ENCODE measurements around the gene SDK1. TPM values are rescaled to one million over a fixed set of nuclear protein-coding genes. Genes with fewer than 3 reads are reported as not detected.

SDK1 gene
- total and polyA plus RNA-seq, 2 experiments from 2014 or later: 2.1 to 10.0 TPM

DNA sequence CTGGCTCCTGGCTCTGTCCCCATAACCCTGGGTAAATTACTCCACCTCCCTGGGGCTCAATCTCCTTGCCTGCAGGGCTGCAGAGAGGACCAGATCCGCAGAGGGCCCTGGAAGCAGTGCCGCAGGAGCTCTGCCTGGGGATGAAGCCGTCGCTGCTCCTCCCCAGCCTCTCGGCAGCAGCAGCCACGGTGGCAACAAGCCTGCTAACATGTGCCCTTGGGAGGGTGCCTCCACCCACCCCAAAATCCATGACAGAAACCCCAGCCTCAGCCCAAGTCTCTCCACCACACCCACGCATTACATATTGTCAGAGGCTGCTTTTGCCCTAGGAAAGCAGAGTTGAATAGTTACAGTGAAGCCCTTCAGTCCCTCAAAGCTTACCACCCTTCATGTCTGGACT is 894.6 kb downstream of the SDK1 start:
- Histone ChIP-seq H2AFZ (no peak overlapping the region), H3K4me2 (no peak overlapping the region), H3K4me3 (no peak overlapping the region), H3K36me3 (ENCODE audit: insufficient read depth) (no peaks in the 10 kb centered on the region), H3K27me3 (ENCODE audit: insufficient read depth) (no peaks in the 10 kb centered on the region), H4K20me1 (replicated peaks; ENCODE audit: insufficient read depth) (no peaks in the 10 kb centered on the region), H3K9me2 (ENCODE audit: insufficient read depth) (no peaks in the 10 kb centered on the region), H3F3A (replicated peaks; ENCODE audit: low read depth) (no peaks in the 10 kb centered on the region), H3K79me2 (replicated peaks; ENCODE audit: insufficient read depth) (no peaks in the 10 kb centered on the region), H3K4me1 (ENCODE audit: insufficient read depth) (no peaks in the 10 kb centered on the region), H3K27ac (ENCODE audit: low read depth) (no peak overlapping the region)
- peaks cover 10% of the 10 kb centered on the region for H3K4me1 Mint-ChIP-seq
- DNase-seq (ENCODE audit: low spot score): no peak
- H3K4me3 Mint-ChIP-seq: no peak overlapping the region
- peaks cover 10% of the 10 kb centered on the region for H3K27me3 Mint-ChIP-seq (ENCODE audit: insufficient read depth, low read depth, poor library complexity)
- no peaks in the 10 kb centered on the region for H3K36me3 Mint-ChIP-seq (ENCODE audit: low read depth)
- TF ChIP-seq CREB1 (CRISPR knock-in tag; IDR thresholded peaks at IDR 0.05; ENCODE audit: low read depth) (no peak), STAT1 (IDR thresholded peaks at IDR 0.05; ENCODE audit: unreplicated experiment) (no peak), JUNB (IDR thresholded peaks at IDR 0.05; ENCODE audit: unreplicated experiment) (no peak), EZH2phosphoT487 (IDR thresholded peaks at IDR 0.05; ENCODE audit: unreplicated experiment) (no peak), POLR2AphosphoS5 (IDR thresholded peaks at IDR 0.05; ENCODE audit: low read depth) (no peak), NANOG (IDR thresholded peaks at IDR 0.05; ENCODE audit: borderline replicate concordance) (no peak)
- TF ChIP-seq, protein P1, sequence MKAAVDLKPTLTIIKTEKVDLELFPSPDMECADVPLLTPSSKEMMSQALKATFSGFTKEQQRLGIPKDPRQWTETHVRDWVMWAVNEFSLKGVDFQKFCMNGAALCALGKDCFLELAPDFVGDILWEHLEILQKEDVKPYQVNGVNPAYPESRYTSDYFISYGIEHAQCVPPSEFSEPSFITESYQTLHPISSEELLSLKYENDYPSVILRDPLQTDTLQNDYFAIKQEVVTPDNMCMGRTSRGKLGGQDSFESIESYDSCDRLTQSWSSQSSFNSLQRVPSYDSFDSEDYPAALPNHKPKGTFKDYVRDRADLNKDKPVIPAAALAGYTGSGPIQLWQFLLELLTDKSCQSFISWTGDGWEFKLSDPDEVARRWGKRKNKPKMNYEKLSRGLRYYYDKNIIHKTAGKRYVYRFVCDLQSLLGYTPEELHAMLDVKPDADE (IDR thresholded peaks at IDR 0.05): no peak
- TF ChIP-seq, protein P2, sequence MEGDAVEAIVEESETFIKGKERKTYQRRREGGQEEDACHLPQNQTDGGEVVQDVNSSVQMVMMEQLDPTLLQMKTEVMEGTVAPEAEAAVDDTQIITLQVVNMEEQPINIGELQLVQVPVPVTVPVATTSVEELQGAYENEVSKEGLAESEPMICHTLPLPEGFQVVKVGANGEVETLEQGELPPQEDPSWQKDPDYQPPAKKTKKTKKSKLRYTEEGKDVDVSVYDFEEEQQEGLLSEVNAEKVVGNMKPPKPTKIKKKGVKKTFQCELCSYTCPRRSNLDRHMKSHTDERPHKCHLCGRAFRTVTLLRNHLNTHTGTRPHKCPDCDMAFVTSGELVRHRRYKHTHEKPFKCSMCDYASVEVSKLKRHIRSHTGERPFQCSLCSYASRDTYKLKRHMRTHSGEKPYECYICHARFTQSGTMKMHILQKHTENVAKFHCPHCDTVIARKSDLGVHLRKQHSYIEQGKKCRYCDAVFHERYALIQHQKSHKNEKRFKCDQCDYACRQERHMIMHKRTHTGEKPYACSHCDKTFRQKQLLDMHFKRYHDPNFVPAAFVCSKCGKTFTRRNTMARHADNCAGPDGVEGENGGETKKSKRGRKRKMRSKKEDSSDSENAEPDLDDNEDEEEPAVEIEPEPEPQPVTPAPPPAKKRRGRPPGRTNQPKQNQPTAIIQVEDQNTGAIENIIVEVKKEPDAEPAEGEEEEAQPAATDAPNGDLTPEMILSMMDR (conservative IDR thresholded peaks at IDR 0.05; ENCODE audit: low read depth in 2 of 2): no peak
- TF ChIP-seq, protein P3, sequence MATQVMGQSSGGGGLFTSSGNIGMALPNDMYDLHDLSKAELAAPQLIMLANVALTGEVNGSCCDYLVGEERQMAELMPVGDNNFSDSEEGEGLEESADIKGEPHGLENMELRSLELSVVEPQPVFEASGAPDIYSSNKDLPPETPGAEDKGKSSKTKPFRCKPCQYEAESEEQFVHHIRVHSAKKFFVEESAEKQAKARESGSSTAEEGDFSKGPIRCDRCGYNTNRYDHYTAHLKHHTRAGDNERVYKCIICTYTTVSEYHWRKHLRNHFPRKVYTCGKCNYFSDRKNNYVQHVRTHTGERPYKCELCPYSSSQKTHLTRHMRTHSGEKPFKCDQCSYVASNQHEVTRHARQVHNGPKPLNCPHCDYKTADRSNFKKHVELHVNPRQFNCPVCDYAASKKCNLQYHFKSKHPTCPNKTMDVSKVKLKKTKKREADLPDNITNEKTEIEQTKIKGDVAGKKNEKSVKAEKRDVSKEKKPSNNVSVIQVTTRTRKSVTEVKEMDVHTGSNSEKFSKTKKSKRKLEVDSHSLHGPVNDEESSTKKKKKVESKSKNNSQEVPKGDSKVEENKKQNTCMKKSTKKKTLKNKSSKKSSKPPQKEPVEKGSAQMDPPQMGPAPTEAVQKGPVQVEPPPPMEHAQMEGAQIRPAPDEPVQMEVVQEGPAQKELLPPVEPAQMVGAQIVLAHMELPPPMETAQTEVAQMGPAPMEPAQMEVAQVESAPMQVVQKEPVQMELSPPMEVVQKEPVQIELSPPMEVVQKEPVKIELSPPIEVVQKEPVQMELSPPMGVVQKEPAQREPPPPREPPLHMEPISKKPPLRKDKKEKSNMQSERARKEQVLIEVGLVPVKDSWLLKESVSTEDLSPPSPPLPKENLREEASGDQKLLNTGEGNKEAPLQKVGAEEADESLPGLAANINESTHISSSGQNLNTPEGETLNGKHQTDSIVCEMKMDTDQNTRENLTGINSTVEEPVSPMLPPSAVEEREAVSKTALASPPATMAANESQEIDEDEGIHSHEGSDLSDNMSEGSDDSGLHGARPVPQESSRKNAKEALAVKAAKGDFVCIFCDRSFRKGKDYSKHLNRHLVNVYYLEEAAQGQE (IDR thresholded peaks at IDR 0.05; ENCODE audit: unreplicated experiment): no peak
- TF ChIP-seq, protein P4, sequence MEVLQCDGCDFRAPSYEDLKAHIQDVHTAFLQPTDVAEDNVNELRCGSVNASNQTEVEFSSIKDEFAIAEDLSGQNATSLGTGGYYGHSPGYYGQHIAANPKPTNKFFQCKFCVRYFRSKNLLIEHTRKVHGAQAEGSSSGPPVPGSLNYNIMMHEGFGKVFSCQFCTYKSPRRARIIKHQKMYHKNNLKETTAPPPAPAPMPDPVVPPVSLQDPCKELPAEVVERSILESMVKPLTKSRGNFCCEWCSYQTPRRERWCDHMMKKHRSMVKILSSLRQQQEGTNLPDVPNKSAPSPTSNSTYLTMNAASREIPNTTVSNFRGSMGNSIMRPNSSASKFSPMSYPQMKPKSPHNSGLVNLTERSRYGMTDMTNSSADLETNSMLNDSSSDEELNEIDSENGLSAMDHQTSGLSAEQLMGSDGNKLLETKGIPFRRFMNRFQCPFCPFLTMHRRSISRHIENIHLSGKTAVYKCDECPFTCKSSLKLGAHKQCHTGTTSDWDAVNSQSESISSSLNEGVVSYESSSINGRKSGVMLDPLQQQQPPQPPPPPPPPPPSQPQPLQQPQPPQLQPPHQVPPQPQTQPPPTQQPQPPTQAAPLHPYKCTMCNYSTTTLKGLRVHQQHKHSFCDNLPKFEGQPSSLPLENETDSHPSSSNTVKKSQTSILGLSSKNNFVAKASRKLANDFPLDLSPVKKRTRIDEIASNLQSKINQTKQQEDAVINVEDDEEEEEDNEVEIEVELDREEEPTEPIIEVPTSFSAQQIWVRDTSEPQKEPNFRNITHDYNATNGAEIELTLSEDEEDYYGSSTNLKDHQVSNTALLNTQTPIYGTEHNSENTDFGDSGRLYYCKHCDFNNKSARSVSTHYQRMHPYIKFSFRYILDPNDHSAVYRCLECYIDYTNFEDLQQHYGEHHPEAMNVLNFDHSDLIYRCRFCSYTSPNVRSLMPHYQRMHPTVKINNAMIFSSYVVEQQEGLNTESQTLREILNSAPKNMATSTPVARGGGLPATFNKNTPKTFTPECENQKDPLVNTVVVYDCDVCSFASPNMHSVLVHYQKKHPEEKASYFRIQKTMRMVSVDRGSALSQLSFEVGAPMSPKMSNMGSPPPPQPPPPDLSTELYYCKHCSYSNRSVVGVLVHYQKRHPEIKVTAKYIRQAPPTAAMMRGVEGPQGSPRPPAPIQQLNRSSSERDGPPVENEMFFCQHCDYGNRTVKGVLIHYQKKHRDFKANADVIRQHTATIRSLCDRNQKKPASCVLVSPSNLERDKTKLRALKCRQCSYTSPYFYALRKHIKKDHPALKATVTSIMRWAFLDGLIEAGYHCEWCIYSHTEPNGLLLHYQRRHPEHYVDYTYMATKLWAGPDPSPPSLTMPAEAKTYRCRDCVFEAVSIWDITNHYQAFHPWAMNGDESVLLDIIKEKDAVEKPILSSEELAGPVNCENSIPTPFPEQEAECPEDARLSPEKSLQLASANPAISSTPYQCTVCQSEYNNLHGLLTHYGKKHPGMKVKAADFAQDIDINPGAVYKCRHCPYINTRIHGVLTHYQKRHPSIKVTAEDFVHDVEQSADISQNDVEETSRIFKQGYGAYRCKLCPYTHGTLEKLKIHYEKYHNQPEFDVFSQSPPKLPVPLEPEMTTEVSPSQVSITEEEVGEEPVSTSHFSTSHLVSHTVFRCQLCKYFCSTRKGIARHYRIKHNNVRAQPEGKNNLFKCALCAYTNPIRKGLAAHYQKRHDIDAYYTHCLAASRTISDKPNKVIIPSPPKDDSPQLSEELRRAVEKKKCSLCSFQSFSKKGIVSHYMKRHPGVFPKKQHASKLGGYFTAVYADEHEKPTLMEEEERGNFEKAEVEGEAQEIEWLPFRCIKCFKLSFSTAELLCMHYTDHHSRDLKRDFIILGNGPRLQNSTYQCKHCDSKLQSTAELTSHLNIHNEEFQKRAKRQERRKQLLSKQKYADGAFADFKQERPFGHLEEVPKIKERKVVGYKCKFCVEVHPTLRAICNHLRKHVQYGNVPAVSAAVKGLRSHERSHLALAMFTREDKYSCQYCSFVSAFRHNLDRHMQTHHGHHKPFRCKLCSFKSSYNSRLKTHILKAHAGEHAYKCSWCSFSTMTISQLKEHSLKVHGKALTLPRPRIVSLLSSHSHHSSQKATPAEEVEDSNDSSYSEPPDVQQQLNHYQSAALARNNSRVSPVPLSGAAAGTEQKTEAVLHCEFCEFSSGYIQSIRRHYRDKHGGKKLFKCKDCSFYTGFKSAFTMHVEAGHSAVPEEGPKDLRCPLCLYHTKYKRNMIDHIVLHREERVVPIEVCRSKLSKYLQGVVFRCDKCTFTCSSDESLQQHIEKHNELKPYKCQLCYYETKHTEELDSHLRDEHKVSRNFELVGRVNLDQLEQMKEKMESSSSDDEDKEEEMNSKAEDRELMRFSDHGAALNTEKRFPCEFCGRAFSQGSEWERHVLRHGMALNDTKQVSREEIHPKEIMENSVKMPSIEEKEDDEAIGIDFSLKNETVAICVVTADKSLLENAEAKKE (CRISPR knock-in tag; IDR thresholded peaks at IDR 0.05): no peak
- ATAC-seq: peak; percentile 20; the same call in 2 of the 3 replicates
- H3K9me3 Mint-ChIP-seq: no peaks in the 10 kb centered on the region; the same call in 2 of the 3 replicates
- no peak overlapping the region for H3K27ac Mint-ChIP-seq

All from GM23338 (cell line).